Measurements from ENCODE around the gene TIAM2.
"Not testable (repeated sequence)": the region's sequence is repeated elsewhere in the genome, so short reads cannot be mapped to it uniquely, and the experiment has no call there.

The TIAM2 gene

DNA sequence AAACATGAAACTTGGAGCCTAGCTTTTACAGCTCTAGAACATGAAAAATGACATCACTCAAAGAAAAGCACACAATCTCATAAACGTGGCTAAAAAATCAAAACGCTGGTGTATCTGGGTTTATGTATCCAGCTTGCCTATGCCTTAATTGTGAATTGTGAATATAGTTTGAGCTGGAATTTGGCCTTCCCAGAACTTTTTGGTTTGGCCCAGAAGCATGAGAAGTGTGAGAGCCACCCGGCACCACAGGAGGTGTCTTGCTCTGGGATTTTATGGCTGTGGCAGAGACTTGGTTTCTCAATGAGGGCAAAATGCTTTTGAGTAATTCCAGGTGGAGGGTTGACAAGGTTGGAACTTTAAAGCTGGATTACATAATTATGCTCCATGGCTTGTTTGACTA lies 69.2 kb downstream of the TIAM2 start:
- DNase-seq, result no peak

GRCh38 chr6:155066361-155066760 lies 71.2 kb downstream of the TIAM2 start:
- DNase-seq, result no peak

GRCh38 chr6:155066921-155067680 lies 72.0 kb downstream of the TIAM2 start:
- no peak for DNase-seq

GRCh38 chr6:155067956-155068615 lies 73.0 kb downstream of the TIAM2 start:
- DNase-seq, result no peak

- DNase-seq, result no peak
These were observed 74.4 kb downstream of the TIAM2 start for GRCh38 chr6:155069543-155069942.

GRCh38 chr6:155075930-155076695 lies 81.0 kb downstream of the TIAM2 start:
- DNase-seq, result no peak

GRCh38 chr6:155077331-155077730 lies 82.2 kb downstream of the TIAM2 start:
- no peak for DNase-seq

DNA sequence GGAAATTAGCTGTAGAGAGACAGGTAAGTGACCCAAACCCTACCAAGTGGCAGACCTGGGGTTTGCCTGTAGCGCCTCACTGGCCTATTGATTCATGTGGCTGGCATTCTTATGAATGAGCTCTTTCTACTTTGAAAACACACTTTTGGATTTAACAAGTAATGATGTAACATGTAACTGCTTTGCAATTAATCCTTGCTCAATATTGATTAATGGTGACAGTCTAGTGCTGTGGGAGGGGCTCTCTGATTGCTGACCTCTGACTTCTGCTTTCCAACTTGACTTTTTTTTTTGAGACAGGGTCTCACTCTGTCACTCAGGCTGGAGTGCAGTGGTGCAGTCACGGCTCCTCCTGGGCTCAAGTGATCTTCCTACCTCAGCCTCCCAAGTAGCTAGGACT lies 82.7 kb downstream of the TIAM2 start:
- no peak for DNase-seq

- DNase-seq, result no peak
These were observed 83.2 kb downstream of the TIAM2 start for GRCh38 chr6:155078331-155078745.

DNA sequence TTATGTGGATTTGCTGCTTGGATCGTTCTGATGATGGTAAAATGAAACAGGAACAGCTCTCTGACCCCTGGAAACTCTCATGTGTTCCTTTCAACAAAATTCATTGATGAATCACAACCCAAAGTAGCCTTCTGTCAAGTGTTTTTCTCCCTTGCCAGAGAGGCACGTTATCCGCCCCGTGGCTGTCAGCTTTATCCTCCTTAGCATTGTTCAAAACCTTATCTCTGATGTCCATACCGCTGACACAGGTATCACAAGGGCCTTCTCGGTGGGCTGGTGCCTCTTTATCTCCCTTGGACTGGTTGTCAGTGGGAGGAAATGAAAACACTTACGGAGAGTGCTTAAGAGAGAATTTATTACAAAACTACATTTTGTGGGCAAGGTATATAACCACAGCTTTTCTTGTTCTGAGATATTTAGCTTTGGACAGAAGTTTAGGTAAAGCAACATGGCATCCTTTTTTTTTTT lies 84.9 kb downstream of the TIAM2 start:
- DNase-seq, result no peak

DNA sequence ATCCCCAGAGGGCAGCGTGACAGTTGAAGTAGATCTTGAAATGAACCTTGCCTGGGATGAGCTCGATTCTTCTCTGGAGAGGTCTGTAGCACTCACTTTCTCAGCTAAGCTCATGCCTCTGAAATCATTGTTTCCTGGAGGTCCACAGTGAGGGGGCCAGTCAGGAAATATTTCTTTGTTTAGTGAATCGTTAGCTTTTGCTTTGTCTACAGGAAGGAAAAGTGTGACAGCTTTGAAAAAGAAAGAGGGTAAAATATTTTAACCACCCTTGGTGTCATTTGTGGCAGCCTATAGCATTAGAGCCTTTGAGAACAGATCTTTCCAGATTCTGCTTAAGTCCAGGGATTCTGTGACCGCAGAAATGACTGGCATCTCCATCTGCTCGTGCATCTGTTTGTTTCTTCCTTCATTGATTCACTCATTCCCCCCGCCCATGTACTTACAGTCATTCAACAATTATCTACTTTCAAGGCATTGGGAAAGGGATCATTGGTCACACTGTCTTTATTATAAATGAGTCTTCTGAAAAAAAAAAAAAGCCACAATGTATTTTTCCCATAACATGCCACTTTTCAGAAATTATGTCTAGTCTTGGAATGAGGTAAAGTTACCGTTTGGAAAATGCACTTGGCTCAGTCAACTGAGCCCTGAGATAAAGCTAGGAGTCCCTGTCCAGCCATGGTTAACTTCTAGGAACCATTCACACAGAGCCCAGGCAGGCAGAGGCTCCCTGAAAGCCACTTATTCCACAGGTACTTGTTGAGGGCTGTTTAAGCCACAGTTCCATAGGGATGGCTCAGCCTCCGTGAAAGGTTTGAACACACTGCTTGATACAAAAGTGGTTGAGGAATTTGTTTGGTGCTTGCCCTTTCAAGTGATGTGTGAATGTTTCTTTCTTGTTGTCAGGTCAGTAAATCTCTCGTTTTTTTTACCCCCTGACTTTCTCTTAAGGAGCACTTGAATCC lies 86.0 kb downstream of the TIAM2 start:
- DNase-seq, result no peak

- no peak for DNase-seq
These were observed 89.5 kb downstream of the TIAM2 start for GRCh38 chr6:155084431-155085123.

- no peak for DNase-seq
These were observed 90.6 kb downstream of the TIAM2 start for GRCh38 chr6:155085582-155086257.

- DNase-seq, result no peak
These were observed 93.7 kb downstream of the TIAM2 start for GRCh38 chr6:155088856-155089255.

DNA sequence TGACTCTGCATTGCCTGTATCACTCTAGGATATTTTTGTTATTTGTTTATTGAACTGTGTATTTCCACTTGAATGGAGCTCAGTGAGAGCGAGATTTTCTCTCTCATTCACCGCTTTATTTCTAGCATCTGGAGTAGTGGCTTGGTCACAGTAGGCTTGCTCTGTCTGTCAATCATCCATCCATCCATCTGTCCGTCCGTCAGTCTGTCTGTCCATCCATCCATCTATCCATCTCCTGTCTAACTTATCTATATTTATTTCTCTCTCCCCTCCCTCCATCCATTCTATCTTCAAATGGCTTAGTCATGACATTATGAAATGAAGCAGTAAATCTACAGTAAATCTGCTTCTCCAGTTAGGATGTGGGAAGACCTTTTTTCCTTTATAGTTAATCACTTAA lies 94.6 kb downstream of the TIAM2 start:
- no peak for DNase-seq

DNA sequence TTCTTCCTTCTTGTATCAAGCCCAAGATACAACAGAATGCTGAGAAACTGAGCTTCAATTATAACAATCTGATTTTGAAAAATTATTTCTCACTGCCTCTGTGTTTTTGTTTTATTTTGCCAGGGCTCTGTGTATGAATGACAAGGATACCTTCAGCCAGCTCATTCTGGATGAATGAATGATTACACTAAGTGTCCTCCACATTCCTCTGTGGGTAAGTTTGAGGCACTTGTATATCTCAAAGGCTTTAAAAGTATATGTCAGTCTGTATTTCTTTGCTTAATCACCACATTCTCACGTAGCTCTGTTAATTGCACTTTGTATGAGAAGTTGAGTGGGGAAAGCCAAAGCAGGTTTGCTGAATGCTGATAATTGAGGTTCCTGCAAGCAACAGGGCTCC lies 95.1 kb downstream of the TIAM2 start:
- no peak for DNase-seq

DNA sequence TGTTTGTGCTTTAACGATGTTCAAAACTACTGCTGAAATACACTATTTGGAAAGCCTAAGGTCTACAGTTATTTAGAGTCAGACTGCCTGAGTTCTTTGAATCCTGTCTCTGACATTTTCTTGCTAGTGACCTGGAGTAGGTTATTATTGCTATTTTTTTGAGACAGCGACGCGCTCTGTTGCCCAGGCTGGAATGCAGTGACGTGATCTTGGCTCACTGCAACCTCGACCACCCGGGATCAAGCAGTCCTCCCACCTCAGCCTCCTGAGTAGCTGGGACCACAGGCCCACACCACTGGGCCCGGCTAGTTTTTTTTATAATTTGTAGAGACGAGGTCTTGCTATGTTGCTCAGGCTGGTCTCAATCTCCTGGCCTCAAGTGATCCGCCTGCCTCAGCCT lies 96.6 kb downstream of the TIAM2 start:
- no peak for DNase-seq

- DNase-seq, result peak in 1 of 2 donors; percentile 36
These were observed 98.3 kb downstream of the TIAM2 start for GRCh38 chr6:155093430-155093829.

GRCh38 chr6:155100087-155100486 lies 105.0 kb downstream of the TIAM2 start:
- DNase-seq, result no peak

- DNase-seq, result no peak
These were observed 105.5 kb downstream of the TIAM2 start for GRCh38 chr6:155100591-155100990.

DNA sequence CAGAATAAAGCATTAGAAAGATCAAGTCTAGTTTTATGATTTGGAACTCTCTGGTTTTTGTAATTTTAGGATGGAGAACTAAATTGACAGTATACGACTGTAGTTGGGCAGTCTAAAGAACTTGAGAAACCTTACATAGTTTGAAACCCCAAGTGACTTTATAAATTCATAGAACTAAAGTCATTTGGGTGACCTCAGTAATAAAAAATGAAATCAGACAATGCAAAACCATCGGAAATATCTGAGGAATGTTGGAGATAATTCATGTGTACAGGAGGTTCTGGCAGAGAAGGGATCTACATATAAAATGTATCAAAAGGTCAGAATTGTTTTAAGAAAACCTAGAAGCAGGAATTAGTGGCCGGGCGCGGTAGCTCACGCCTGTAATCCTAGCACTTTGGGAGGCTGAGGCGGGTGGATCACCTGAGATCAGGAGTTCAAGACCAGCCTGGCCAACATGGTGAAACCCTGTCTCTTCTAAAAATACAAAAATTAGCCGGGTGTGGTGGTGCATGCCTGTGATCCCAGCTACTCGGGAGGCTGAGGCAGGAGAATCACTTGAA lies 108.0 kb downstream of the TIAM2 start:
- not testable (repeated sequence) for DNase-seq

Measured in CD4-positive, alpha-beta T cell treated with Interleukin-1 beta for 1 hour (primary cell).